H1 (cell line): ENCODE results near the gene ZDHHC11B. TPM values are rescaled to one million over a fixed set of nuclear protein-coding genes. Genes with fewer than 3 reads are reported as not detected.

Source experiments
- CTCF ChIA-PET: fragments of 300-600 bp; sonication (Branson Sonifier 250); formaldehyde crosslinking; loops from one replicate; lab custom pipeline; 2021; ENCODE audit not compliant: partially characterized antibody; lab: Charles Lee
- POLR2A ChIA-PET: fragments of 300-600 bp; sonication (Branson Sonifier 250); formaldehyde crosslinking; loops from one replicate; lab custom pipeline; 2021; ENCODE audit warnings: inconsistent platforms; ENCODE audit not compliant: partially characterized antibody; lab: Charles Lee
- DNase-seq, 2 experiments: peaks; one replicate each; pipeline versions ENCODE4 v3.0.0 to v3.0.0-alpha.2; 2010 to 2022; ENCODE audit warnings: low spot score in 2 of 2, low read depth in 1 of 2, mixed read lengths in 1 of 2
- FAIRE-seq: peaks from 2 replicates; lab custom pipeline; 2011; peaks lifted over from hg19 to GRCh38; lab: Jason Lieb, UNC
- H2AFZ ChIP-seq: 2 replicates; pipeline ENCODE4 v1.8.1; 2012; ENCODE audit warnings: low read length, inconsistent platforms
- H2AK5ac ChIP-seq: 2 replicates; pipeline ENCODE4 v1.6.1; 2013; ENCODE audit warnings: low read depth, low read length
- H2BK120ac ChIP-seq: replicated peaks from 2 replicates; pipeline ENCODE3; 2013; ENCODE audit warnings: low read depth, low read length, inconsistent platforms
- H2BK12ac ChIP-seq: 2 replicates; pipeline ENCODE4 v1.6.1; 2013; ENCODE audit warnings: low read depth, low read length
- H2BK15ac ChIP-seq: 2 replicates; pipeline ENCODE4 v1.6.1; 2013; ENCODE audit warnings: low read length
- H2BK20ac ChIP-seq: 2 replicates; pipeline ENCODE4 v1.6.1; 2013; ENCODE audit warnings: low read length
- H2BK5ac ChIP-seq: 2 replicates; pipeline ENCODE4 v1.6.1; 2013; ENCODE audit warnings: low read depth, low read length
- H3K14ac ChIP-seq: 2 replicates; pipeline ENCODE4 v1.6.1; 2013; ENCODE audit warnings: inconsistent platforms; ENCODE audit not compliant: insufficient read length
- H3K18ac ChIP-seq: 2 replicates; pipeline ENCODE4 v1.6.1; 2013; ENCODE audit warnings: low read length; ENCODE audit errors: extremely low read depth
- H3K23ac ChIP-seq: 2 replicates; pipeline ENCODE4 v1.6.1; 2013; ENCODE audit warnings: inconsistent platforms; ENCODE audit not compliant: insufficient read length
- H3K23me2 ChIP-seq: 2 replicates; pipeline ENCODE4 v1.6.1; 2013; ENCODE audit warnings: low read depth, low read length
- H3K27ac ChIP-seq: 2 replicates; pipeline ENCODE4 v1.6.1; 2011; ENCODE audit warnings: low read depth, low read length, inconsistent platforms
- H3K27me3 ChIP-seq, 4 experiments: replicated peaks in 1 of 4; 1 replicate in 1 of 4; 2 replicates in 3 of 4; pipeline versions ENCODE4 v1.6.1 to v1.8.1; 2011 to 2013; ENCODE audit warnings: low read length in 3 of 4, mild to moderate bottlenecking in 3 of 4, inconsistent platforms in 2 of 4, mixed read lengths in 2 of 4, moderate library complexity in 1 of 4; ENCODE audit not compliant: control insufficient read depth in 3 of 4, insufficient read depth in 3 of 4; ENCODE audit errors: extremely low read depth in 1 of 4
- H3K36me3 ChIP-seq, 4 experiments: 2 replicates each; pipeline versions ENCODE4 v1.6.1 to v1.8.1; 2011 to 2013; ENCODE audit warnings: mild to moderate bottlenecking in 4 of 4, low read length in 3 of 4, moderate library complexity in 2 of 4, control low read depth in 1 of 4, inconsistent platforms in 1 of 4; ENCODE audit not compliant: insufficient read depth in 4 of 4, control insufficient read depth in 2 of 4
- H3K4ac ChIP-seq: replicated peaks from 2 replicates; pipeline ENCODE3; 2013; ENCODE audit warnings: low read length, low read depth, mixed read lengths, inconsistent platforms; ENCODE audit not compliant: insufficient read length
- H3K4me1 ChIP-seq, 4 experiments: replicated peaks in 1 of 4; 1 replicate in 1 of 4; 2 replicates in 3 of 4; pipeline versions ENCODE4 v1.6.1 to v1.8.1; 2011 to 2013; ENCODE audit warnings: low read length in 3 of 4, inconsistent platforms in 2 of 4, mixed read lengths in 1 of 4; ENCODE audit not compliant: insufficient read depth in 4 of 4, control insufficient read depth in 3 of 4
- H3K4me2 ChIP-seq, 2 experiments: 2 replicates each; pipeline versions ENCODE4 v1.6.1 to v1.8.1; 2011 to 2013; ENCODE audit warnings: low read depth in 2 of 2, low read length in 2 of 2, control low read depth in 1 of 2, inconsistent platforms in 1 of 2, mild to moderate bottlenecking in 1 of 2; ENCODE audit not compliant: insufficient read depth in 1 of 2
- H3K4me3 ChIP-seq, 4 experiments: fragments of 200-600, 300-600 bp in 1 of 4; sonication (generic), shearing (Covaris generic), sonication (Bioruptor Twin) in 1 of 4; 2 replicates each; pipeline versions ENCODE4 v1.5.1 to v1.8.1; 2011 to 2016; ENCODE audit warnings: low read length in 4 of 4, low read depth in 3 of 4, control low read depth in 2 of 4, inconsistent platforms in 2 of 4, mild to moderate bottlenecking in 2 of 4, mixed read lengths in 1 of 4, moderate library complexity in 1 of 4; ENCODE audit not compliant: insufficient read depth in 2 of 4; ENCODE audit errors: extremely low read depth in 1 of 4
- H3K56ac ChIP-seq: replicated peaks from 2 replicates; pipeline ENCODE3; 2013; ENCODE audit warnings: low read depth, mild to moderate bottlenecking, mixed read lengths, low read length, inconsistent platforms; ENCODE audit not compliant: insufficient read length
- H3K79me1 ChIP-seq: 2 replicates; pipeline ENCODE4 v1.6.1; 2013; ENCODE audit warnings: low read depth, low read length, control low read depth
- H3K79me2 ChIP-seq, 2 experiments: 2 replicates each; pipeline versions ENCODE4 v1.6.1 to v1.8.1; 2012 to 2013; ENCODE audit warnings: low read length in 2 of 2, mild to moderate bottlenecking in 2 of 2, inconsistent platforms in 1 of 2; ENCODE audit not compliant: insufficient read depth in 2 of 2, control insufficient read depth in 1 of 2
- H3K9ac ChIP-seq, 4 experiments: replicated peaks in 1 of 4; 1 replicate in 1 of 4; 2 replicates in 3 of 4; pipeline versions ENCODE4 v1.6.1 to v1.8.1; 2011 to 2013; ENCODE audit warnings: low read depth in 3 of 4, low read length in 3 of 4, control low read depth in 2 of 4, mild to moderate bottlenecking in 2 of 4, moderate library complexity in 2 of 4, inconsistent platforms in 1 of 4; ENCODE audit errors: extremely low read depth in 1 of 4
- H3K9me3 ChIP-seq, 2 experiments: 2 replicates each; pipeline versions ENCODE4 v1.6.1 to v1.8.1; 2012 to 2013; ENCODE audit warnings: mild to moderate bottlenecking in 2 of 2, moderate library complexity in 2 of 2, control low read depth in 1 of 2, inconsistent platforms in 1 of 2, low read depth in 1 of 2, low read length in 1 of 2, mixed read lengths in 1 of 2; ENCODE audit not compliant: insufficient read depth in 2 of 2
- H4K20me1 ChIP-seq, 2 experiments: replicated peaks in 1 of 2; 2 replicates each; pipeline versions ENCODE3 to v1.8.1; 2011 to 2013; ENCODE audit warnings: inconsistent platforms in 2 of 2, low read length in 2 of 2, mild to moderate bottlenecking in 1 of 2; ENCODE audit not compliant: insufficient read depth in 2 of 2, control insufficient read depth in 1 of 2
- H4K5ac ChIP-seq: 2 replicates; pipeline ENCODE4 v1.6.1; 2013; ENCODE audit warnings: low read length, low read depth, mixed read lengths, inconsistent platforms; ENCODE audit not compliant: insufficient read length
- H4K8ac ChIP-seq: 2 replicates; pipeline ENCODE4 v1.8.0; 2013; ENCODE audit warnings: mild to moderate bottlenecking, moderate library complexity, low read length, inconsistent platforms; ENCODE audit not compliant: insufficient read depth; ENCODE audit errors: extremely low read depth
- H4K91ac ChIP-seq: replicated peaks from 2 replicates; pipeline ENCODE3; 2013; ENCODE audit warnings: low read length, mixed read lengths, inconsistent platforms; ENCODE audit not compliant: insufficient read length
- BACH1 ChIP-seq: IDR thresholded peaks from 2 replicates; pipeline ENCODE4 v1.6.1; 2012; ENCODE audit warnings: low read length, improper control_type of control experiment
- NANOG ChIP-seq: IDR thresholded peaks from 2 replicates; pipeline ENCODE4 v1.6.1; 2011; ENCODE audit warnings: low read length, low read depth, mild to moderate bottlenecking, inconsistent platforms; ENCODE audit not compliant: insufficient read depth, poor library complexity, severe bottlenecking
- RAD21 ChIP-seq, 2 experiments: IDR thresholded peaks in 1 of 2; conservative IDR thresholded peaks in 1 of 2; 2 replicates each; pipeline ENCODE4 v1.6.1; 2011; ENCODE audit warnings: low read depth in 2 of 2, low read length in 2 of 2, improper control_type of control experiment in 1 of 2, inconsistent platforms in 1 of 2, mild to moderate bottlenecking in 1 of 2, moderate library complexity in 1 of 2
- SIX5 ChIP-seq: IDR thresholded peaks from 2 replicates; pipeline ENCODE4 v1.6.1; 2011; ENCODE audit warnings: mild to moderate bottlenecking, low read depth, low read length
- WGBS, 2 experiments: shearing (Covaris generic) in 1 of 2; methylation state at CpG; one replicate each; pipeline versions ENCODE4 v1.1.6 to v1.1.7; 2013 to 2015; ENCODE audit warnings: low lambda C conversion rate in 2 of 2, mixed read lengths in 2 of 2, inconsistent platforms in 1 of 2, low coverage in 1 of 2, missing lambda C conversion rate in 1 of 2; ENCODE audit not compliant: insufficient replicate concordance in 2 of 2, insufficient coverage in 1 of 2, insufficient read length in 1 of 2; ENCODE audit errors: extremely low coverage in 1 of 2, missing lambda C conversion rate in 1 of 2; 5-methylcytosine and 5-hydroxymethylcytosine counted together
- polyA plus RNA-seq, 7 experiments: library from polyadenylated mRNA; depleted of rRNA in 3 of 7; stranded (reverse) in 5 of 7; unstranded in 2 of 7; fragments of >200 nt in 5 of 7; fragments of 200-250 nt in 2 of 7; gene quantifications; 1 replicate in 5 of 7; 2 replicates in 1 of 7; 4 replicates in 1 of 7; pipeline versions ENCODE4 v1.2.1 to v1.2.3, GENCODE V29; 2011 to 2013; ENCODE audit warnings: missing spikeins in 2 of 7, mixed read lengths in 2 of 7
- total RNA-seq: library from RNA; stranded (reverse); fragmentation: NEBNext Ultra II Directional; extraction: Animal tissue kit (Norgen Biotek cat#: 25700); gene quantifications from 2 replicates; pipeline ENCODE4 v1.2.1, GENCODE V29; 2021
- TF ChIP-seq, protein P1 (sequence below), 3 experiments: IDR thresholded peaks; 1 replicate in 2 of 3; 2 replicates in 1 of 3; pipeline versions ENCODE4 v1.5.1 to v1.6.1; 2011; ENCODE audit warnings: low read length in 3 of 3, mild to moderate bottlenecking in 3 of 3, inconsistent platforms in 2 of 3, low read depth in 1 of 3, moderate library complexity in 1 of 3; ENCODE audit not compliant: insufficient read depth in 1 of 3; ENCODE audit errors: control extremely low read depth in 1 of 3
- TF ChIP-seq, protein P2 (sequence below): IDR thresholded peaks from 2 replicates; pipeline ENCODE4 v1.6.1; 2012; ENCODE audit warnings: inconsistent platforms
- TF ChIP-seq, protein P3 (sequence below): IDR thresholded peaks from 2 replicates; pipeline ENCODE4 v1.6.1; 2011; ENCODE audit warnings: low read depth, mild to moderate bottlenecking, low read length; ENCODE audit not compliant: insufficient read depth

ZDHHC11B gene
- total and polyA plus RNA-seq, 2 of the 8 experiments (the other 6 are each of a cell fraction or from before 2014, with no cell fraction given): 0.29 to 2.5 TPM

DNA sequence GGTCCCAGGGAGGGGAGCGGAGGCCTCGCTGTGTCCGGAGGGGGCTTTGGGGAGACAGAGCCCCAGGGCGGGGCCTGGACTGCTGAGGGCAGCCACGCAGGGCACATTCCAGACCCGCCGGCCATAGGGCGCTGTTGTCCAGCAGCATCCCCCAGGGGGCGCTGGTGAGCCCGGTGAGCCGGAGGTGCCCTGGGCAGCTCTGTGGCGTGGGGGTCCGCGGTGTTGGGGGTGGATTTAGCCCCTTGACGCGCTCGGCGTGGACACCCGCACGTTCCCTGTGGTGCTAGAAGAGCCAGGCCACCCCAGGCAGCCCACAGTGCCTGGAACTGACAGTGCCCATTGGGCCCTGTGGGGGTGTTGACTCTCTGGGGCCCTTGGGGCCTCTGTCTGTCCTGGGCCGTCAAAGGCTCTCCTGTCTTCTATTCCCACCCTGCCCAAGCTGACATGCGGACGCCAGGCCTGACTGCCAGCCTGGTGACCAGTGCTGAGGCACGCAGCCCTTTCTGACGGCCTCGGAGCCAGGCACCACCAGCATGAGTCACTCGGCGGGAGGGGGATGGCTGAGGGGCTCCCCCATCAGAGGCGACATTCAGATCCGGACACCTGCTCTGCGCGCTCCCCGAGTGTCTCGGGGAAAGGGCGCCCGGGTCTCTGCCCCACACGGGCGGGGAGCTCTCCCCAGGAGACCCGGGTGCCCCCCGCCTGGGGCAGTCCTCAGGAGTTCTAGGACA is 115.3 kb downstream of the ZDHHC11B start:
- no peak overlapping the region for H2BK15ac ChIP-seq
- 0 out of 2 replicates have a peak overlapping the region, but pooled peaks have one; percentile 42 for H2AK5ac ChIP-seq
- H4K5ac ChIP-seq: no peak overlapping the region
- POLR2A ChIA-PET: interaction anchor here (0.7 to 1.0 kb wide), 4 partner anchors 14 to 173 kb away, joined by 3 read pairs; no protein-coding TSS in a partner anchor
- WGBS, 2 experiments: 68% methylated on average over 26 of the region's 40 CpGs; no CpG with 5 or more reads in 1 of the 2 experiments
- H2BK20ac ChIP-seq: no peak overlapping the region
- no peak overlapping the region; the same call in 1 of the 2 replicates for H3K18ac ChIP-seq
- no peak overlapping the region for H2AFZ ChIP-seq
- peak in 1 of 2 experiments; percentile 97 for DNase-seq
- H3K14ac ChIP-seq: no peak overlapping the region
- no peak overlapping the region for H2BK12ac ChIP-seq
- H3K36me3 ChIP-seq: peaks cover 3 to 11% (median 6%) of the 10 kb centered on the region in 4 experiments; a peak in 6 of 8 replicates
- no peak overlapping the region for H3K56ac ChIP-seq
- no peak overlapping the region for H4K8ac ChIP-seq
- no peak overlapping the region for H3K4ac ChIP-seq
- no peaks in the 10 kb centered on the region for H3K79me2 ChIP-seq
- H4K91ac ChIP-seq: no peak overlapping the region
- H3K9ac ChIP-seq: no peak overlapping the region; a peak in 1 of 7 replicates
- H3K4me3 ChIP-seq: no peak overlapping the region
- H4K20me1 ChIP-seq: peaks cover 14 to 18% of the 10 kb centered on the region in 2 experiments
- peaks cover 0 to 23% (median 10%) of the 10 kb centered on the region in 4 experiments; a peak in 6 of 7 replicates for H3K4me1 ChIP-seq
- H3K79me1 ChIP-seq: peaks cover 4% of the 10 kb centered on the region; the same call in 1 of the 2 replicates
- no peak overlapping the region for H2BK5ac ChIP-seq
- peaks cover 0 to 8% (median 2%) of the 10 kb centered on the region in 4 experiments; a peak in 3 of 7 replicates for H3K27me3 ChIP-seq
- no peak overlapping the region for H3K27ac ChIP-seq
- no peak overlapping the region for H3K23ac ChIP-seq
- no peak for FAIRE-seq
- H2BK120ac ChIP-seq: no peak overlapping the region
- CTCF ChIA-PET: interaction anchor here (0.5 to 5.4 kb wide), 27 partner anchors 9 to 483 kb away, joined by 3 to 29 read pairs (median 3); partner anchors contain the start of genes BRD9 and TRIP13
- H3K4me2 ChIP-seq: no peak overlapping the region
- no peaks in the 10 kb centered on the region for H3K23me2 ChIP-seq
- no peaks in the 10 kb centered on the region for H3K9me3 ChIP-seq
- TF ChIP-seq, protein P1, sequence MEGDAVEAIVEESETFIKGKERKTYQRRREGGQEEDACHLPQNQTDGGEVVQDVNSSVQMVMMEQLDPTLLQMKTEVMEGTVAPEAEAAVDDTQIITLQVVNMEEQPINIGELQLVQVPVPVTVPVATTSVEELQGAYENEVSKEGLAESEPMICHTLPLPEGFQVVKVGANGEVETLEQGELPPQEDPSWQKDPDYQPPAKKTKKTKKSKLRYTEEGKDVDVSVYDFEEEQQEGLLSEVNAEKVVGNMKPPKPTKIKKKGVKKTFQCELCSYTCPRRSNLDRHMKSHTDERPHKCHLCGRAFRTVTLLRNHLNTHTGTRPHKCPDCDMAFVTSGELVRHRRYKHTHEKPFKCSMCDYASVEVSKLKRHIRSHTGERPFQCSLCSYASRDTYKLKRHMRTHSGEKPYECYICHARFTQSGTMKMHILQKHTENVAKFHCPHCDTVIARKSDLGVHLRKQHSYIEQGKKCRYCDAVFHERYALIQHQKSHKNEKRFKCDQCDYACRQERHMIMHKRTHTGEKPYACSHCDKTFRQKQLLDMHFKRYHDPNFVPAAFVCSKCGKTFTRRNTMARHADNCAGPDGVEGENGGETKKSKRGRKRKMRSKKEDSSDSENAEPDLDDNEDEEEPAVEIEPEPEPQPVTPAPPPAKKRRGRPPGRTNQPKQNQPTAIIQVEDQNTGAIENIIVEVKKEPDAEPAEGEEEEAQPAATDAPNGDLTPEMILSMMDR (IDR thresholded peaks at IDR 0.05; ENCODE audit: control extremely low read depth in 1 of 3, insufficient read depth in 1 of 3, low read depth in 1 of 3, low read length in 3 of 3): peak in 2 of 3 experiments; percentile 80 to 89; a peak in 3 of 4 replicates
- TF ChIP-seq SIX5 (no peak), RAD21 (IDR thresholded peaks at IDR 0.05 in 1 of 2, conservative IDR thresholded peaks at IDR 0.05 in 1 of 2; ENCODE audit: low read depth in 2 of 2, low read length in 2 of 2) (peak; percentile 38 to 63; a peak in 3 of 4 replicates), NANOG (no peak), BACH1 (no peak)
- TF ChIP-seq, protein P2, sequence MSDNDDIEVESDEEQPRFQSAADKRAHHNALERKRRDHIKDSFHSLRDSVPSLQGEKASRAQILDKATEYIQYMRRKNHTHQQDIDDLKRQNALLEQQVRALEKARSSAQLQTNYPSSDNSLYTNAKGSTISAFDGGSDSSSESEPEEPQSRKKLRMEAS: peak; percentile 23; the same call in 1 of the 2 replicates
- TF ChIP-seq, protein P3, sequence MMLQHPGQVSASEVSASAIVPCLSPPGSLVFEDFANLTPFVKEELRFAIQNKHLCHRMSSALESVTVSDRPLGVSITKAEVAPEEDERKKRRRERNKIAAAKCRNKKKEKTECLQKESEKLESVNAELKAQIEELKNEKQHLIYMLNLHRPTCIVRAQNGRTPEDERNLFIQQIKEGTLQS: no peak
